CD4-positive, alpha-beta T cell treated with Interferon gamma for 1 hour (primary cell): ENCODE measurements around the gene KCNC3.
A peak's percentile ranks its signal among the peaks of the same experiment; 100 is the strongest.
"Not testable (repeated sequence)": the region's sequence is repeated elsewhere in the genome, so short reads cannot be mapped to it uniquely, and the experiment has no call there.

Experiments used
- DNase-seq: peaks from one replicate; pipeline ENCODE4 v3.0.0-alpha.2; 2020

The KCNC3 gene

DNA sequence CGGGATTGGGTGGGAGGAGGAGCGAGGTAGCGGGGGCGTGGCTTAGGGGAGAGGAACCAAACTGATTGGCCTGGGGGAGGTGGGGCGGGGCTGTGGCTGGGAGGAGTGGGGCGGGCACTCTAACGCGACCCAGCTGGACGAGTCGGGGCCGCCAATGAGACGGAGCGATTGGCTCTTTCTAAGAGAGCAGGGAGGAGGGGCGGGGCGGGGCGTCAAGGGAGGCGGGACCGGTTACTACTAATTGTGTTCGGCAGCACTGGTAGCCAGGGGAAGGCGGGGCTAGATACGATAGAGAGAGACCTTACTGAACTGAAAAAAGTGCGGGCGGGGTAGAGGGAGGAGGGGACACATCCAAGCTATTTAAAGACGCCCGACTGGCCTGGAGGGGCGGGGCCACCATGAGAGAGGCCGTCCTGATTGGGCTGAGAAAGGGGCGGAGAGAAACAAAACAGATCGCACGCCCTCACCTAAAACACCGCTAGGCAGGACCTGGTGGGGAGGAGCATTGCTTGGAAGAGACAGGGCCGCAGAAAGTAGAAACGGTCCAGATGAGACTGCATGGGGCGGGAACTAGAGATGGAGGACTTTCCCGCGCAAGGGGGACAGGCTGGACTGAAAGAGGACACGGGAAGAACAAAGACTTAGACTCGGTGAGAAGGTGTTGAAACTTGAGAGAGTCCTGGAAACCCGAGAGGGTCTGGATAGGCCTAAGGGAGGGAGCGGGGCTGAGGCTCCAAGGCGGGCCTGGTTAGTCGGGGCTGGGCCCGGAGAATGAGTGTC lies at the start of gene KCNC3:
Gene KCNC3 (minus strand): TSS at position 232 of the 780 bp plus-strand sequence. CDS start 295 bp downstream, outside the sequence.
- peak; percentile 97 for DNase-seq

DNA sequence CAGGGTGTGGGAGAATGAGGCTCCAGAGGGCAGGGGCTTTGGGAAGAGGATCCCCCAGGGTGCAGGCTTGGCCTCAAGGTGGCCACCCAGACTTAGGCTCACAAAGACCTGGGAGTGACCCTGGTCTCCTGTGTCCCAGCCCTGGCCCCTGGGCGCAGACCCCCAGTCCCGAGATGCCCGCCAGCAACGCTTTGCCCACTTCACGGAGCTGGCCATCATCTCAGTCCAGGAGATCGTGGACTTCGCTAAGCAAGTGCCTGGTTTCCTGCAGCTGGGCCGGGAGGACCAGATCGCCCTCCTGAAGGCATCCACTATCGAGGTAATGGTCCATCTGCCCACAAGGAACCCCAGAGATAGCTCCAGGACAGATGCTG lies 49.7 kb upstream of the KCNC3 start:
- no peak for DNase-seq

- DNase-seq: no peak
These were observed 49.1 kb upstream of the KCNC3 start for GRCh38 chr19:50378169-50378862.

- DNase-seq: no peak
These were observed 48.3 kb upstream of the KCNC3 start for GRCh38 chr19:50377517-50377916.

DNA sequence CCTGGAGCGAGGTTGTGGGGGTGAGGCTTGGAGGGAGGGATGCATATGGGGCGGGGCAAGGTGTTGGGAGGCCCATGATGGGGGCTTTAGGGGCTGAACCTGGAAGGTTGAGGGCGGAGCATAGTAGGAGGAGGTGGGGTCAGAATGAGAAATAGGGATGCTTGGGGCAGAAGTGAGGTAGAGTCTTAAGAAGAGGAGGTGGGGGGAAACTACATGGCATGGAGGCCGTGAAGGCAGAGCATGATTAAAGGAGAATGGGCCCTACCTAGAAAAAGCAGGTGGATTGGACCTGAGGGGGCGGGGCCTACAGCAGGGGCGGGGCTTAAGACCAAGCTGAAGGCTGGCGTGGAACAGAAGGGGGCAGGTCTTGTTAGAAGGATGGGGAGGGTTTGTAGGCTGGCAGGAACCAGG lies 47.9 kb upstream of the KCNC3 start:
- DNase-seq: peak; percentile 69

DNA sequence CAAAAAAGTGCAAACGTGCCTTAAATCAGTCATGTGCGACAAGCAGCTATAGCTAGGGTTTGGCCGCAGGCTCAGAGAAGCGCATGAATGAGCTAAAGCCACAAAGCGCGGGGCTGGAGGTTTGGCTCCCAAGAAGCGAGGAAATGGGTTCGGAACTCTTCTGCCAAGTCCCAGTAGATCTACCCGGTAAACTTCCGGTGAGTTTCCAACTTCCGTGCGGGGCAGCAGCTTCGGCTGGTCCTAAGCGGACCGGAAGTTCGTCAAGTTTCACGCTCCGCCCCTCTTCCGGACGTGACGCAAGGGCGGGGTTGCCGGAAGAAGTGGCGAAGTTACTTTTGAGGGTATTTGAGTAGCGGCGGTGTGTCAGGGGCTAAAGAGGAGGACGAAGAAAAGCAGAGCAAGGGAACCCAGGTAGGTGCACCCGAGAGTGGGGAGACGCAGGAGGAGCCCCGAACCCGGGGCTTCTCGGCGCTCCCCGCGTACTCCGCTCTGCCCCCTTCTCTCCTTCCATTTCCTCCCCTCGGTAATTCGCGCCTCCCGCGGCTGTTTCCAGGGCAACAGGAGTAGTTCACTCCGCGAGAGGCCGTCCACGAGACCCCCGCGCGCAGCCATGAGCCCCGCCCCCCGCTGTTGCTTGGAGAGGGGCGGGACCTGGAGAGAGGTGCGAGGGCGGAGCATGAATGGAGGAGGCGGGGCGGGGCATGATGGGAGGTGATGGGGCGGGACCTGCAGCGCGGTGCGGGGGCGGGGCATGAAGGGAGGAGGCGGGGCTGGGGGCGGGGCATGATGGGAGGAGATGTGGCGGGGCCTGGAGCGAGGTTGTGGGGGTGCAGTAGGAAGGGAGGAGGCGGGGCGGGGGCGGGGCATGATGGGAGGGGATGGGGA lies 47.2 kb upstream of the KCNC3 start, which contains the start of gene NR1H2:
Gene NR1H2 (plus strand): TSS at position 292 of the 885 bp plus-strand sequence. CDS start 1,149 bp downstream, outside the sequence.
- peak; percentile 96 for DNase-seq

DNA sequence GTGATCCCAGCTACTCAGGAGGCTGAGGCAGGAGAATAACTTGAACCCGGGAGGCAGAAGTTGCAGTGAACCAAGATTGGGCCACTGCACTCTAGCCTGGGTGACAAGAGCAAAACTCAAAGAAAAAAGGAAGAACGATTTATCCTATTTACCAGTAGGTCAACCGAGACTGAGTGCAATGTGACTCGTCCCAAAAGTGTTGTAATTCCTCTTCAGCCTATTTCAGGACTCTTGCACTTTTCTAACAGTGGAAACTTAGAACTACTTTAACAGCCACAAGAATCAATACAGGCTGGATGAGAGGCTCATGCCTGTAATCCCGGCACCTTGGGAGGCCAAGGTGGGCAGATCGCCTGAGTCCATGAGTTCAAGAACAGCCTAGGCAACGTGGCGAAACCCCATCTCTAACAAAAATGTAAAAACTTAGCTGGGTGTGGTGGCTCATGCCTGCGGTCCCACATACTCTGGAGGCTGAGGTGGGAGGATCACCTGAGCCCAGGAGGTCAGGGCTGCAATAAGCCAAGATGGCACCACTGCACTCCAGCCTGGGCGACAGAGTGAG lies 42.8 kb upstream of the KCNC3 start:
- DNase-seq: no peak

DNA sequence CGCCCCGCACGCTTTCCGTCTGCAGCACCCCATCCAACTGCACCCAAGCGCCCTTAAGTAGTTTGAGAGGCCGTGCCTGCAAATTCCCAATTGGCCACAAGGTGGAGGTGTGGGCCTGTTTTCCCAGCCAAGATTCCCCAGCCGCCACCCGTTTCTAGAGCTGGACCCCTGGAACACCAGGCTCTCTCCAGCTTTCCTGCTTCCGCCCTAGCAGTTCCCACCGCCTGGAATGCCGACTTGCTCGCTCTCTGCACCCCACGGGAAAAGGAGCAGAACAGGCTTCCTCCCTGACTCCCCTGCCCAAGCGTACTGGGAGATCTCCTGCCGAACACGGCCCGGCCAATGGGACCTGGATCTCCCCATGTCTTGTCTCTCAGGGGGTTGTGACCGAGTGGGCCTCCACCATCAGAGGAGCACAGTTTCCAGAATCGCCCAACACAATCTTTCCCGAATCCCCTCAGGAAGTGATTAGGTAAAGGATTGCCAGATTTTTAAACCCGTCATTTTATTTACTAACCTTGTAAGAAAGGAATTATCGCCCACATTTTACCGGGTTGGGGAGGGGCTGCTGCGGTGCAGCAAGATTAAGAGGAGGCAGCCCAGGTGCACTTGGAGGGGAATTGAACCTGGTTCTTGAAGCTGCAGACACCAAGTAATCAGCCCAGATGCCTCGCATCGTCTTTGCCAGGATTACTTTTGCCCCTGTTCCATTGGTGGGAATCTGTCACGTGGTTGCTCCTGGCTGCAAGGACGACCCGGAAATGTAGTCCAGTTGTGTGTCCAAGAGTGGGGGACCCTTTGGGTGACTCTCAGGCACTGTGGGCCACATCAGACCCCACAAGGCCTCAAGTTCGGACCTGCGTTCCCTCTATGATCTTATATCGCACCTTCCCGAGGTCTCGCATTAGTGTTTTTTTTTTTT lies 39.7 kb upstream of the KCNC3 start:
- DNase-seq: peak; percentile 78

GRCh38 chr19:50365434-50366306 lies 36.5 kb upstream of the KCNC3 start, which contains the start of gene NAPSA:
Gene NAPSA, minus strand, starts transcription at chr19:50365639. Its CDS starts 18 bp downstream, at chr19:50365621.
- no peak for DNase-seq

GRCh38 chr19:50362656-50363424 lies 33.7 kb upstream of the KCNC3 start:
- no peak for DNase-seq

DNA sequence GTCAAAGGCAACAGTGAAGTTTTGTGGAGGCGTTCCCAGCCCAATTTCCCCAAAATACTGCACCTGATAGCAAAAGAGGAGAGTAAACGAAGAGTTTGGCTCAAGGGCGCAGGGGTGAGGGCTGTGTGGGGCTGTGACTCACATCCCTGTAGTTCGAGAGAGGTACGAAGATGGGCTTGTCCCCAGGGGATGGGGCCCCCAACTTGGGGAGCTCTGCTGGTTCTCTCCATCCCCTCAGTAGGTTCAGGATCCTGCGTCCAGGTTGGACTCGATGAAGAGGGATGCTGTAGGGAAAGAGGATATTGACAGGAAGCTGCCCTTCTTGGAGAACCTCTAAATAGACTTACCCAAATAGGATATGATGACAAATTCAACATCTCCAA lies 32.8 kb upstream of the KCNC3 start:
- no peak for DNase-seq

DNA sequence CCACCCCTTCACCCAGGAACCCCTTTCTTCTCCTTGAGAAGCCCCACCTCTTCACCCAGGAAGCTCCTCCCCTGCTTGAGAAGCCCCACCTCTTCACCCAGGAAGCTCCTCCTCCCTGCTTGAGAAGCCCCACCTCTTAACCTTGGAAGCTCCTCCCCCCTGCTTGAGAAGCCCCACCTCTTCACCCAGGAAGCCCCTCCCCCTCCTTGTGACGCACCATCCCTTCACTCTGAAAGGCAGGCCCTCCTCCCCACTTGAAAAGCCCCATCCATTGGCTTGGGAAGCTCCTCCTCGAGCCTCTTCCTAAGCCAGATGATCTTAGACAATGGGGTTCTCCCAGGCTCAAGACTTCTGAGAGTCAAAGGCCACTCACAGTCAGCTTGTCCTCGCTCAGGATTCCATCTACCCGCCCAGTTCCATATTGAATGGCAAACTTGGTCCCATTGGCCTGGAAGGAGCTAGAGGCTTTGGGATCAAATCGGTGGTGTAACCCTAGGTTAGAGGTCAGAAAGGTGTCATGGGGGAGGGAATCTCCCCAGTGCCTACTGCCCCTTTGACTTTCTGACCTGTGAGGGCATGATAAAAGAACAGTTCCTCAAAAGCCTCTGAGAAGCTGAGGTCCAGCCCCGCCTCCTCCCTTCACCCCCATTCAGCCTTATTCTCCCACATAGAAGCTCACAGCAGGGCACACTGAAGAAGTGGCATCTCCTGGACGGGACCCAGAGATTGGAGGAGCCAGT lies 32.3 kb upstream of the KCNC3 start:
- DNase-seq: no peak

- DNase-seq: no peak
These were observed 30.2 kb upstream of the KCNC3 start for GRCh38 chr19:50359328-50359818.

DNA sequence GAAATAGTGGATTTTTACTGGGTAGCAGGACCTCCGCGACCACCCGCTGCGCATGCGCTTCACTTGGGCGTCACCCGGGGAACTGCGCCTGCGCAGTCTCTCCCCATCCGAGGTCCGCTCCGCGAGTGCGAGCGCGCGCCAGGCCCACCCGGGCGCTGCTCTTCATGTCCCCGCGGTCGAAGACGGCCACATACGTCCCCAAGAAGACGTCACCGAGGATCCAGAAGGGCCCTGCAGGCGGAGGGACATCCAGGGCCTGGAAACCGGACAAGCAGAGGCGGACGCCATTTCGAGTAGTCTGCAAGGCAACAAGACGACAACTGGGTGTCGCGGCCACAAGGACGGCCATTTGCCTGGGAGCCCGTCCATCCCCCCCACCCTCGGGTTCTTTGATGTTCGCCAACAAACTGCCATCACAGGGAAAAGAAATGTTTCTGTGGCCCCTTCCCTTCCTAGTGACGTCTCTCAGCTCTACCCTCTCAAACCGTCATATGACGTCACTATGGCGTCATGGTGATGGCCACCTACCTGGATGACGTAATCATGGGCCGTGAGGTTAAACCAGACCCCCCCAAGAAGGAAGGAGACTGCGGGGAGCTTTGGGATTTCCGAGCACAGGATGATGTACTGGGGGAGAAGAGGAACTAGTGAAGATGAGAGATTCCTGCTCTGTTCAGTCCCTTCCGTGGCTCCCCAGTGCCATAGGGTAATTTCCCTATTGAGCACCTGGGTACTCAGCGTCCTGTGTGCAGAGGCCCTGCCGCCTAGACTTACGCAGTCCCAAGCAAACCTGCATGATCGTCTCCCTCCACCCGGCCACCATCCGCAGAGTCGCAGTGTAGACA lies 29.5 kb upstream of the KCNC3 start:
- peak; percentile 86 for DNase-seq

DNA sequence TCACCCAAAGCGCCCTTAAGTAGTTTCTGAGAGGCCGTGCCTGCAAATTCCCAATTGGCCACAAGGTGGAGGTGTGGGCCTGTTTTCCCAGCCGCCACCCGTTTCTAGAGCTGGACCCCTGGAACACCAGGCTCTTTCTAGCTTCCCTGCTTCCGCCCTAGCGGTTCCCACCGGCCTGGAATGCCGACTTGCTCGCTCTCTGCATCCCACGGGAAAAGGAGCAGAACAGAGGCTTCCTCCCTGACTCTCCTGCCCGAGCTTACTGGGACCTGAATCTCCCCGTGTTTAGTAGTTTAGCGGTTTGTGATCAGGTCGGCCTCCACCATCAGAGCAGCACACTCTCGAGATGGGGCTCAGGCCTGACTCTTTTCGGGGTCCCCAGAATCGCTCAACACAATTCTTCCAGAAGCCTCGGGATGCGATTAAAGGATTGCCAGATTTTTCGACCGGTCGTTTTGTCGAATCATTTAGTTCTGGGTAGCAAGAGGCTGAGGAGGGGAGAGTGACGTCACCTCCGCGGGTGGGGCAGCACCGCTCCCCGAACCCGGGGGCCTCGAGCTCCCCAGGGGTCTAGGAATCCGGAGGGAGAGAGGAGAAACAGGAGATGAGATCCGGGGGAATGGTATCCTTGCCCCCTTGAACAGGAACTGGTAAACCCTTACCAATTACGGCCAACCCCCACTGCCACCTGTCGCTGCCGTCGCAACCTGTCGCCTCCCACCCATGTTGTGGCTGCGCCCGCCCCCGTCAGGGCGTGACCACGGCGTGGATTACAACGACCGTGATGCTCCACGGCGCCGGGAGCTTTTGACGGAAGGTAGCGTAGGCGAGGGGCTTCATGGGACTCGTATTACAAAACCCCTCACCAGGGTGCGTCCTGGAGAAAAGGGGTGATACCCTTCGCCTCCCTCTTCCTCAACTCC lies 28.3 kb upstream of the KCNC3 start:
- DNase-seq: peak; percentile 90

DNA sequence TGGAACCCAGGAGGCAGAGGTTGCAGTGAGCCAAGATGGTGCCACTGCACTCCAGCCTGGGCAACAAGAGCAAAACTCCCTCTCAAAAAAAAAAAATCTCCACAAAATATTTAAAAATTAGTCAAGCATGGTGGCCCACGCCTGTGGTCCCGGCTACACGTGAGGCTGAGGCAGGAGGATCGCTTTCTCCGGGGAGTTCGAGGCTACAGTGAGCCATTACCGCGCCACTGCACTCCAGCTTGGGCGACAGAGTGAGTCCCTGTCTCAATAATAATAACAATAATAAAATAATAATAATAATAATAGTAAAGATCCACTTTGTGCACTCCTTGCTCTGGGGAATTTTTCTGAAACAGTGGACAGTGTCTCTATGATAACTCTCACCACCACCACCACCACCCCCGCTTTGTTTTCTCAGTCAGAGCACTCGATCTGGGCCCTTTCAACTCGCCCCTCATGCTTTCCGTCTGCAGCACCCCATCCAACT lies 27.6 kb upstream of the KCNC3 start:
- no peak for DNase-seq

DNA sequence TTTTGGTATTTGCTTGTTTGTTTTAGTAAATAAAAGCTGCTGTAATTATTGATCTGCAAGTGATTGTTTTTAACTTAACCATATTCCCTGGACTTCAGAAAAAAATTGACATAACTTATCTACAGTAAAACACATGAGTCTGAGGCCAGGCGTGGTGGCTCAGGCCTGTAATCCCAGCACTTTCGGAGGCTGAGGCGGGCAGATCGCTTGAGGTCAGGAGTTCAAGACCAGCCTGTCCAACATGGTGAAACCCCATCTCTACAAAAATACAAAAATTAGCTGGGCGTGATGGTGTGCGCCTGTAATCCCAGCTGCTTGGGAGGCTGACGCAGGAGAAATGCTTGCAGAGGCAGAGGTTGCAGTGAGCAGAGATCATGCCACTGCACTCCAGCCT lies 24.3 kb upstream of the KCNC3 start:
- DNase-seq: not testable (repeated sequence)
